K562 (cell line): Measurements from ENCODE around the gene PCNX2. TPM values are rescaled to one million over a fixed set of nuclear protein-coding genes. Genes with fewer than 3 reads are reported as not detected.

Source experiments
- CBFB ChIP-seq: sonication (generic); formaldehyde crosslinking; IDR thresholded peaks from 2 replicates; pipeline ENCODE4 v1.4.0; 2020; ENCODE audit warnings: mild to moderate bottlenecking, missing genetic modification reagents
- DPF2 ChIP-seq: fragments of 450-650 bp; IDR thresholded peaks from 2 replicates; pipeline ENCODE4 v1.6.1; 2016
- HCFC1 ChIP-seq: IDR thresholded peaks from 2 replicates; pipeline ENCODE4 v1.6.1; 2012; ENCODE audit warnings: low read depth, low read length, improper control_type of control experiment
- MYC ChIP-seq, 2 experiments: fragments of 250-450 bp in 1 of 2; sonication (Bioruptor Pico) in 1 of 2; IDR thresholded peaks; 2 replicates each; pipeline versions ENCODE4 v1.5.1 to v1.6.1; 2012 to 2021; ENCODE audit warnings: low read depth in 2 of 2, borderline replicate concordance in 1 of 2, improper control_type of control experiment in 1 of 2, low read length in 1 of 2, mild to moderate bottlenecking in 1 of 2, moderate library complexity in 1 of 2
- TRIM28 ChIP-seq: fragments of 450-650 bp; IDR thresholded peaks from 2 replicates; pipeline ENCODE4 v1.6.1; 2017
- TSC22D4 ChIP-seq: fragments of 450-650 bp; IDR thresholded peaks from 2 replicates; pipeline ENCODE4 v1.6.1; 2016; ENCODE audit warnings: missing genetic modification characterization, missing biosample characterization, control low read depth
- U2AF2 ChIP-seq: fragments of 200-400 bp; formaldehyde crosslinking; optimal IDR thresholded peaks from 2 replicates; pipeline ENCODE3; 2017; ENCODE audit warnings: low read depth, mild to moderate bottlenecking, low read length
- ZBTB33 ChIP-seq: sonication (generic); formaldehyde crosslinking; IDR thresholded peaks from 2 replicates; pipeline ENCODE4 v1.8.1; 2023; ENCODE audit warnings: mild to moderate bottlenecking, missing genetic modification reagents
- ZBTB40 ChIP-seq, 2 experiments: fragments of 450-650 bp in 1 of 2; sonication (generic) in 1 of 2; formaldehyde crosslinking in 1 of 2; IDR thresholded peaks; 2 replicates each; pipeline versions ENCODE4 v1.7.1 to v1.9.0; 2016 to 2022; ENCODE audit warnings: inconsistent platforms in 1 of 2, mild to moderate bottlenecking in 1 of 2, missing genetic modification reagents in 1 of 2
- ZBTB49 ChIP-seq: sonication (generic); formaldehyde crosslinking; IDR thresholded peaks from 2 replicates; pipeline ENCODE4 v1.8.0; 2022; ENCODE audit warnings: missing genetic modification reagents, mild to moderate bottlenecking, borderline replicate concordance
- ZBTB7A ChIP-seq: IDR thresholded peaks from 2 replicates; pipeline ENCODE4 v1.6.1; 2011; ENCODE audit warnings: low read depth, mild to moderate bottlenecking, low read length, moderate library complexity, borderline replicate concordance; ENCODE audit not compliant: control insufficient read depth
- ZKSCAN1 ChIP-seq: fragments of 150-350 bp; IDR thresholded peaks from 2 replicates; pipeline ENCODE4 v1.6.1; 2016; ENCODE audit warnings: low read depth, low read length
- polyA plus RNA-seq, 8 experiments: library from polyadenylated mRNA; depleted of rRNA in 4 of 8; stranded (reverse) in 5 of 8; unstranded in 3 of 8; fragments of >200 nt; fragmentation: Nextera tagmentation in 2 of 8; fragmentation: Illumina TruSeq in 1 of 8; extraction: Ambion mirVana in 2 of 8; extraction: Trizol in 1 of 8; gene quantifications; 2 replicates each; pipeline versions ENCODE4 v1.2.1 to v1.2.3, GENCODE V29; 2011 to 2014; ENCODE audit warnings: inconsistent platforms in 1 of 8, missing spikeins in 1 of 8
- total RNA-seq, 7 experiments: library from RNA; depleted of rRNA in 6 of 7; stranded (reverse); fragments of >200 nt in 6 of 7; fragmentation: Illumina TruSeq in 2 of 7; extraction: Trizol in 2 of 7; gene quantifications; 2 replicates each; pipeline versions ENCODE4 v1.2.1 to v1.2.3, GENCODE V29; 2011 to 2021; ENCODE audit warnings: low replicate concordance in 1 of 7

Gene PCNX2
- total and polyA plus RNA-seq, 9 of the 15 experiments (the other 6 are each of a cell fraction or from before 2014, with no cell fraction given), result 0.07 to 0.33 TPM; not detected in 7

GRCh38 chr1:232950197-232951176, 345.0 kb downstream of the PCNX2 start, which contains the start of gene NTPCR (continued):
- peak; percentile 78 for TF ChIP-seq ZBTB40 (IDR thresholded peaks at IDR 0.05)
- TF ChIP-seq ZBTB40 (CRISPR knock-in tag; IDR thresholded peaks at IDR 0.05), result no peak
- no peak for TF ChIP-seq U2AF2
- TF ChIP-seq DPF2, result 0 out of 2 replicates have a peak, but pooled peaks have one; percentile 27
- no peak for TF ChIP-seq CBFB
- TF ChIP-seq MYC (IDR thresholded peaks at IDR 0.05; ENCODE audit: low read depth, low read length), result peak; percentile 60; the same call in 1 of the 2 replicates
- TF ChIP-seq MYC (CRISPR knock-in tag; IDR thresholded peaks at IDR 0.05; ENCODE audit: borderline replicate concordance, low read depth), result no peak
- no peak; the same call in 1 of the 2 replicates for TF ChIP-seq ZBTB33
- TF ChIP-seq TRIM28, result no peak
- TF ChIP-seq HCFC1, result no peak
- TF ChIP-seq ZBTB7A, result peak; percentile 80
- no peak for TF ChIP-seq ZBTB49 (CRISPR knock-in tag)
- no peak for TF ChIP-seq ZKSCAN1
- no peak for TF ChIP-seq TSC22D4 (tag)
